GM18867 (cell line): ENCODE results near the gene SCCPDH.
"Not testable (repeated sequence)": the region's sequence is repeated elsewhere in the genome, so short reads cannot be mapped to it uniquely, and the experiment has no call there.

Source experiments
- ATAC-seq: cut with Tn5 transposase; IDR thresholded peaks from one replicate; pipeline ENCODE4 v1.9.1; 2021; ENCODE audit warnings: mild to moderate bottlenecking, moderate library complexity; ENCODE audit not compliant: unreplicated experiment

The SCCPDH gene

GRCh38 chr1:246798606-246799496 is 74.6 kb downstream of the SCCPDH start:
- ATAC-seq = no peak

GRCh38 chr1:246800356-246800755 is 76.1 kb downstream of the SCCPDH start:
- no peak for ATAC-seq

DNA sequence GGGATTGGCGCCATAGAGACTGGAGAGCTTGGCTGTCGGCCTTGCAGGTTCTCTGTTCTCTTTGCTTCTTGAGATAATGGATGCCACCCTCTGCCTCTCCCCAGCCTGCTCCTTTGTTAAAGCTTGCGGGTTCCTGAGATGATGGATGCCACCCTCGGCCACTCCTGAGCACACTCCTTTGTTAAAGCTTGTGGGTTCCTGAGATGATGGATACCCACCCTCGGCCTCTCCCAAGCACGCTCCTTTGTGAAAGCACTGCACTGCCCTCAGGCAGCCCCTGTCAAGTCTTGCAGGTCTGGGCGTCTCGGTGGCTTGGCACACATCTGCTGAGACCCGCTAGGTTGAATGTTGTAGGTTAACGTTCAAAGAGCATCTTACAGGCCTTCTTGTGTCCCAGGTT is 76.5 kb downstream of the SCCPDH start:
- no peak for ATAC-seq

DNA sequence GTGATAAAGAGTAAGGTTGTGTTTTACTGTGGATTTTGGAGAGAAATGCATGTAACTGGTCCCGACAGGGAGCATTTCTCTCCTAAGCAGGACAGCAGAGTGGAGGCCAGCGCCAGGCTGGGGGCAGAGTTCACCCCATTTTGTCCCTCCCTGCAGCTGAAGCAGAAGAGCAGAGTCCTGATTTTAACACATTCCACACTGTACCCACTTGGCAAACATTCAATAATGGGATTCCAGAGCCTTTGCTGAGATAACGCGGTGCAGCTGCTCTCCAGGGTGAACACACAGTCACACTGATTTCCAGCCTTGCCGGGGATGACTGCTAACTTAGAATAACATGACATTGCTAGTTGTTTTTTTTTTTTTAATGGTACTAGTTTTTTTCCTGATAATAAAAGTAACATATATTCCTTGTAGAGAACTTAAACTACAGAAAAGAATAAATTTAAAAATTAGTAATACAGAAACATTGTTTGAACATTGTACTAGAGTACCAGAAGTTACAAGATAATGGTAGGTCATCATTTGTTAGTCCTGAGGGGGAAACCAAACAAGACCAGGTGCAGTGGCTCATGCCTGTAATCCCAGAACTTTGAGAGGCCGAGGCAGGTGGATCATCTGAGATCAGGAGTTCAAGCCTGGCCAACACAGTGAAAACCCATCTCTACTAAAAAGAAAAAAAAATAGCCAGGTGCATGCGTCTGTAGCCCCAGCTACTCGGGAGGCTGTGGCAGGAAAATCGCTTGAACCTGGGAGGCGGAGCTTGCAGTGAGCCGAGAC is 77.2 kb downstream of the SCCPDH start:
- no peak for ATAC-seq

DNA sequence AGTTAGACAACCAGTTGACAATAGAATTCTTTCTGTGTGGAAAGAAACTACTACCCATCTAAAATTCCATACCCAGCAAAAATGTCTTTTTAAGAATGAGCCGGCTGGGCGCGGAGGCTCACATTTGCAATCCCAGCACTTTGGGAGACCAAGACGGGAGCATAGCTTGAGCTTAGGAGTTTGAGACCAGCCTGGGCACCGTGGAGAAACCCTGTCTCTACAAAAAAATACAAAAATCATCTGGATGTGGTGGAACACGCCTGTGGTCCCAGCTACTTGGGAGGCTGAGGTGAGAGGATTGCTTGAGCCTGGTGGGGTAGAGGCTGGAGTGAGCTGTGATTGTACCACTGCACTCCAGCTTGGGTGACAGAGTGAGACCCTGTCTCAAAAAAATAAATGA is 79.2 kb downstream of the SCCPDH start:
- no peak for ATAC-seq

DNA sequence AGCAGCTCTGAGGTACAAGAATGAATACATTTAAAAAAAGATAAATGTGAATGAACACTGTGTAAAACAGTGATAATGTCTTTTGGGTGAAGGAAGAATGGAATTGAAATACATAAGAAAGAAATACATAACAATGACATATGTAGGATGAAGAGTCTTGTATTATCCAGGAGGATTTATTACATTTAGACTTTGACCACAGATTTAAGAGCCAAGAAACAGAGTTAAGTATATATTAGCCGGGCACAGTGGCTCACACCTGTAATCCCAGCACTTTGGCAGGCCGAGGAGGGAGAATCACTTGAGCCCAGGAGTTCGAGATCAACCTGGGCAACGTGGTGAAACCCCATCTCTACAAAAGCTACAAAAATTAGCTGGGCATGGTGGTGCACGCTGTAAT is 79.7 kb downstream of the SCCPDH start:
- no peak for ATAC-seq

GRCh38 chr1:246805135-246805716 is 81.0 kb downstream of the SCCPDH start:
- no peak for ATAC-seq

GRCh38 chr1:246809473-246809872 is 85.3 kb downstream of the SCCPDH start:
- ATAC-seq = peak; percentile 92

GRCh38 chr1:246811985-246812384 is 87.8 kb downstream of the SCCPDH start:
- no peak for ATAC-seq

- ATAC-seq = not testable (repeated sequence)
These were observed 89.1 kb downstream of the SCCPDH start for GRCh38 chr1:246813325-246813724.

DNA sequence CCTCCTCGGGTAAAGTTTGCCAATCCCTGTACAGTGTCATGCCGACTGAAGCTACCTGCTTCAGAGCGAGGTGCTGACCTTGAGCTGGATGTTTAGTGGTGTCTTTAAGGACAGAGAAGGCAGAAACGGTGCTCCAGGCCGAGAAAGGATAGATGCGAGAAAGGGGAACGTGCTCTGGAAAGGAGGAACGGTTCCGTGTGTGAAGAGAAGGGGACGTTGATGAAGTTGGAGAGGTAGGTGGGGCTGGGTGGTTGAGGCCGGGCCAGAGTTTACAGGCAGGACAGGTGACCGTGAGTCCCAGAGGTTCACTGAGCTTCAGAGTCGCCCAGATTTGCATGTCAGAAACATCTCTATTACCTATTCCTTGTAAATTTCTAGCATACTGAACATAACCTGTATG is 90.7 kb downstream of the SCCPDH start:
- ATAC-seq = no peak

GRCh38 chr1:246815693-246816270 is 91.6 kb downstream of the SCCPDH start:
- ATAC-seq = peak; percentile 96
